Fibroblast of pulmonary artery (primary cell): ENCODE results near the gene TBCA.

Experiments used
- DNase-seq: peaks from one replicate; pipeline ENCODE4 v3.0.0-alpha.2; 2010; ENCODE audit warnings: low read depth
- H3K4me3 ChIP-seq: replicated peaks from 2 replicates; pipeline ENCODE4 v1.5.1; 2011; ENCODE audit warnings: low read depth, mild to moderate bottlenecking, control low read depth, low read length, moderate library complexity
- CTCF ChIP-seq: IDR thresholded peaks from 2 replicates; pipeline ENCODE4 v1.5.1; 2011; ENCODE audit warnings: mild to moderate bottlenecking, control low read depth, low read length, inconsistent platforms; ENCODE audit errors: missing control alignments

Gene TBCA

GRCh38 chr5:77641963-77642737 is 134.0 kb downstream of the TBCA start:
- no peak for DNase-seq
- H3K4me3 ChIP-seq, result no peak overlapping the region
- TF ChIP-seq CTCF, result no peak

- no peak for DNase-seq
- H3K4me3 ChIP-seq, result no peak overlapping the region
- no peak for TF ChIP-seq CTCF
These were observed 134.7 kb downstream of the TBCA start for GRCh38 chr5:77641397-77641943.
